Spleen (tissue), 7 donors: Measurements from ENCODE around the gene PAX5.

Source experiments
- POLR2AphosphoS5 ChIP-seq, 3 donors: sonication (generic); formaldehyde crosslinking; IDR thresholded peaks; one replicate each; pipeline ENCODE4 v1.5.1; 2017; ENCODE audit warnings: antibody characterized with exemption in 3 of 3
- TF ChIP-seq, protein P1 (sequence below), 11 experiments: fragments of 200-600 bp in 7 of 11; fragments of 450-650 bp in 4 of 11; sonication (generic) in 4 of 11; IDR thresholded peaks in 8 of 11; conservative IDR thresholded peaks in 3 of 11; 1 replicate in 7 of 11; 2 replicates in 4 of 11; pipeline versions ENCODE4 v1.4.0 to v1.8.0; 2016 to 2021; ENCODE audit warnings: antibody characterized with exemption in 11 of 11, inconsistent platforms in 4 of 11, mild to moderate bottlenecking in 1 of 11
- donor health status: DM: no; HTN: no; CAD: no; lungs with moderate emphysema.
- donor health status: DM: no; HTN: no; CAD: no.
- donor health status: DM: no; HTN: no; CAD: no.

DNA sequence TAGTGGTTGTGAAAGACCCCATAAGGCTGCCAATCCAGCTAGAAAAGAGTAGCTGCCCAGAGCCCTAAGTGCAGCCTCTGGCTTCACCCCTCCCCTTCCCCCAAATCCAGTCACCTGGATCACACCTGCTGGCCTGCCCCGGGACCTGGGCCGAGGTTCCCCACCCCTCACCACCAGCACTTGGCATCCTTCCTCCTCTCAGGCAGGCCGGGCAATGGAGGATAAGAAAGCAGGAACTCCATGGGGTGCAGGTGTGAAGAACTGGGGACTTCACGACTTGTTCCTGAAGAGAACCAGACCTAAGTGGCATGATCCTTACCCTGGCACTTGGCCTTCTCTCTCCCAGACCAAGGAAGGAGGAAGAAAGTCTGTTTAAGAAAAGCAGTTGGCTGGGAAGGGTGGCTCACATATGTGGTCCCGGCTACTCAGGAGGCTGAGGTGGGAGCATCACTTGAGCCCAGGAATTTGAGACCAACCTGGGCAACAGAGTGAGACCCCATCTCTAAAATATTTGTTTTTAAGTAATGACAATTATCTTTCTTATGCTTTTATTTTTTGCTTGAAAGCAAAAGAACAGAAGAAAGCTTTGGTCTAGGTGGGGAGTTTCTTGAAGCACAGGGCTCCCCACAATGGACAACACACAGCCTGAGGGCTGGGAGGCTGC, 131.1 kb downstream of the PAX5 start:
- TF ChIP-seq, protein P1, sequence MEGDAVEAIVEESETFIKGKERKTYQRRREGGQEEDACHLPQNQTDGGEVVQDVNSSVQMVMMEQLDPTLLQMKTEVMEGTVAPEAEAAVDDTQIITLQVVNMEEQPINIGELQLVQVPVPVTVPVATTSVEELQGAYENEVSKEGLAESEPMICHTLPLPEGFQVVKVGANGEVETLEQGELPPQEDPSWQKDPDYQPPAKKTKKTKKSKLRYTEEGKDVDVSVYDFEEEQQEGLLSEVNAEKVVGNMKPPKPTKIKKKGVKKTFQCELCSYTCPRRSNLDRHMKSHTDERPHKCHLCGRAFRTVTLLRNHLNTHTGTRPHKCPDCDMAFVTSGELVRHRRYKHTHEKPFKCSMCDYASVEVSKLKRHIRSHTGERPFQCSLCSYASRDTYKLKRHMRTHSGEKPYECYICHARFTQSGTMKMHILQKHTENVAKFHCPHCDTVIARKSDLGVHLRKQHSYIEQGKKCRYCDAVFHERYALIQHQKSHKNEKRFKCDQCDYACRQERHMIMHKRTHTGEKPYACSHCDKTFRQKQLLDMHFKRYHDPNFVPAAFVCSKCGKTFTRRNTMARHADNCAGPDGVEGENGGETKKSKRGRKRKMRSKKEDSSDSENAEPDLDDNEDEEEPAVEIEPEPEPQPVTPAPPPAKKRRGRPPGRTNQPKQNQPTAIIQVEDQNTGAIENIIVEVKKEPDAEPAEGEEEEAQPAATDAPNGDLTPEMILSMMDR (IDR thresholded peaks at IDR 0.05 in 8 of 11, conservative IDR thresholded peaks at IDR 0.05 in 3 of 11) = no peak
- TF ChIP-seq POLR2AphosphoS5 (IDR thresholded peaks at IDR 0.05) = no peak
